ENCODE data around the gene LMTK3. TPM values are rescaled to one million over a fixed set of nuclear protein-coding genes. Genes with fewer than 3 reads are reported as not detected.

LMTK3 gene
- total and polyA plus RNA-seq, 2 of the 13 experiments (the other 11 are each of a cell fraction or from before 2014, with no cell fraction given) = 0.18 to 0.29 TPM

GRCh38 chr19:48513289-48514122 lies 1.9 kb upstream of the LMTK3 start (continued):
- TF ChIP-seq ZNF761 (CRISPR knock-in tag; conservative IDR thresholded peaks at IDR 0.05) (0 out of 2 replicates have a peak, but pooled peaks have one; percentile 33), ZNF709 (CRISPR knock-in tag; IDR thresholded peaks at IDR 0.05) (peak; percentile 58; the same call in 1 of the 2 replicates), HDAC2 (CRISPR knock-in tag; IDR thresholded peaks at IDR 0.05) (peak; percentile 41; the same call in 1 of the 2 replicates), ARNT2 (CRISPR knock-in tag; IDR thresholded peaks at IDR 0.05; ENCODE audit: low read depth) (peak; percentile 52; the same call in 1 of the 2 replicates), ZNF331 (CRISPR knock-in tag; IDR thresholded peaks at IDR 0.05) (0 out of 2 replicates have a peak, but pooled peaks have one; percentile 15), ATF7-NPFF (CRISPR knock-in tag; IDR thresholded peaks at IDR 0.05; ENCODE audit: low read depth) (peak; percentile 43; the same call in 1 of the 2 replicates), ZNF629 (CRISPR knock-in tag; conservative IDR thresholded peaks at IDR 0.05) (peak; percentile 98), ZBTB7A (CRISPR knock-in tag; IDR thresholded peaks at IDR 0.05) (peak; percentile 94; the same call in 1 of the 2 replicates), RAD21 (CRISPR knock-in tag; IDR thresholded peaks at IDR 0.05) (no peak), DMAP1 (CRISPR knock-in tag; IDR thresholded peaks at IDR 0.05) (peak; percentile 46; the same call in 1 of the 2 replicates), KDM1A (CRISPR knock-in tag; IDR thresholded peaks at IDR 0.05) (peak; percentile 90; the same call in 1 of the 2 replicates), IRF2 (CRISPR knock-in tag; IDR thresholded peaks at IDR 0.05) (peak; percentile 82), BATF2 (CRISPR knock-in tag; IDR thresholded peaks at IDR 0.05) (no peak), ZNF792 (CRISPR knock-in tag; IDR thresholded peaks at IDR 0.05) (0 out of 2 replicates have a peak, but pooled peaks have one; percentile 44), PRDM10 (CRISPR knock-in tag; IDR thresholded peaks at IDR 0.05; ENCODE audit: low read depth) (0 out of 2 replicates have a peak, but pooled peaks have one; percentile 13), TFE3 (CRISPR knock-in tag; IDR thresholded peaks at IDR 0.05) (0 out of 2 replicates have a peak, but pooled peaks have one; percentile 8), ZNF597 (CRISPR knock-in tag; IDR thresholded peaks at IDR 0.05) (no peak), HMGXB4 (CRISPR knock-in tag; IDR thresholded peaks at IDR 0.05; ENCODE audit: borderline replicate concordance in 1 of 2, low read depth in 1 of 2) (peak in 1 of 2 experiments; percentile 36; a peak in 1 of 4 replicates), FOXA3 (CRISPR knock-in tag; IDR thresholded peaks at IDR 0.05) (no peak), CBX2 (IDR thresholded peaks at IDR 0.05; ENCODE audit: low read depth, low read length) (no peak), CBX2 (CRISPR knock-in tag; IDR thresholded peaks at IDR 0.05; ENCODE audit: low read depth) (no peak)

Data from HepG2 (cell line).